ENCODE data around the gene PTPRG. TPM values are rescaled to one million over a fixed set of nuclear protein-coding genes. Genes with fewer than 3 reads are reported as not detected.

The PTPRG gene
- total RNA-seq, 1 experiment from 2014 or later, result 11.7 TPM

GRCh38 chr3:62073038-62073437 lies 511.7 kb downstream of the PTPRG start:
- no TSS peak for BruUV-seq (replicated peaks)
- ChIA-PET CTCF (no interaction called here), POLR2A (ENCODE audit: low non-redundant PET) (no interaction called here)
- Histone ChIP-seq H3K36me3 (ENCODE audit: insufficient read depth, low read length, poor library complexity, severe bottlenecking) (no peaks in the 10 kb centered on the region), H3K27ac (ENCODE audit: low read depth, low read length, poor library complexity, severe bottlenecking) (no peak overlapping the region), H3K27me3 (replicated peaks; ENCODE audit: insufficient read depth, low read depth, low read length, poor library complexity) (no peaks in the 10 kb centered on the region), H3K4me1 (ENCODE audit: insufficient read depth, low read length, poor library complexity, severe bottlenecking) (no peaks in the 10 kb centered on the region), H3K4me3 (ENCODE audit: low read depth, low read length, poor library complexity, severe bottlenecking) (no peak overlapping the region), H3K9me3 (ENCODE audit: low read depth, low read length, poor library complexity, severe bottlenecking) (no peaks in the 10 kb centered on the region)
- TF ChIP-seq EZH2 (IDR thresholded peaks at IDR 0.05; ENCODE audit: borderline replicate concordance, low read depth, low read length, poor library complexity, severe bottlenecking), result no peak
- TF ChIP-seq CTCF (conservative IDR thresholded peaks at IDR 0.05; ENCODE audit: low read depth, low read length), result no peak
- intact Hi-C loops (cut with micrococcal nuclease; ENCODE audit: unreplicated experiment), result no loop called here
- DNase-seq (ENCODE audit: low spot score), result no peak

GRCh38 chr3:62084558-62084957 lies 523.2 kb downstream of the PTPRG start:
- Histone ChIP-seq H3K36me3 (ENCODE audit: insufficient read depth, low read length, poor library complexity, severe bottlenecking) (no peaks in the 10 kb centered on the region), H3K9me3 (ENCODE audit: low read depth, low read length, poor library complexity, severe bottlenecking) (no peaks in the 10 kb centered on the region), H3K4me1 (ENCODE audit: insufficient read depth, low read length, poor library complexity, severe bottlenecking) (no peaks in the 10 kb centered on the region), H3K27me3 (replicated peaks; ENCODE audit: insufficient read depth, low read depth, low read length, poor library complexity) (no peaks in the 10 kb centered on the region), H3K27ac (ENCODE audit: low read depth, low read length, poor library complexity, severe bottlenecking) (no peak overlapping the region), H3K4me3 (ENCODE audit: low read depth, low read length, poor library complexity, severe bottlenecking) (no peak overlapping the region)
- intact Hi-C loops (cut with micrococcal nuclease; ENCODE audit: unreplicated experiment), result no loop called here
- BruUV-seq (replicated peaks), result no TSS peak
- ChIA-PET CTCF (no interaction called here), POLR2A (ENCODE audit: low non-redundant PET) (no interaction called here)
- TF ChIP-seq EZH2 (IDR thresholded peaks at IDR 0.05; ENCODE audit: borderline replicate concordance, low read depth, low read length, poor library complexity, severe bottlenecking) (no peak), CTCF (conservative IDR thresholded peaks at IDR 0.05; ENCODE audit: low read depth, low read length) (no peak)
- no peak for DNase-seq (ENCODE audit: low spot score)

- no peaks in the 10 kb centered on the region for H3K9me3 ChIP-seq (ENCODE audit: low read depth, low read length, poor library complexity, severe bottlenecking)
- intact Hi-C loops (cut with micrococcal nuclease; ENCODE audit: unreplicated experiment), result no loop called here
- BruUV-seq (replicated peaks), result no TSS peak
- ChIA-PET CTCF (no interaction called here), POLR2A (ENCODE audit: low non-redundant PET) (no interaction called here)
- no peak overlapping the region for H3K4me3 ChIP-seq (ENCODE audit: low read depth, low read length, poor library complexity, severe bottlenecking)
- TF ChIP-seq EZH2 (IDR thresholded peaks at IDR 0.05; ENCODE audit: borderline replicate concordance, low read depth, low read length, poor library complexity, severe bottlenecking), result no peak
- TF ChIP-seq CTCF (conservative IDR thresholded peaks at IDR 0.05; ENCODE audit: low read depth, low read length), result no peak
- H3K27me3 ChIP-seq (replicated peaks; ENCODE audit: insufficient read depth, low read depth, low read length, poor library complexity), result no peaks in the 10 kb centered on the region
- no peak overlapping the region for H3K27ac ChIP-seq (ENCODE audit: low read depth, low read length, poor library complexity, severe bottlenecking)
- no peaks in the 10 kb centered on the region for H3K36me3 ChIP-seq (ENCODE audit: insufficient read depth, low read length, poor library complexity, severe bottlenecking)
- DNase-seq (ENCODE audit: low spot score), result no peak
- no peaks in the 10 kb centered on the region for H3K4me1 ChIP-seq (ENCODE audit: insufficient read depth, low read length, poor library complexity, severe bottlenecking)
Observed at GRCh38 chr3:62088472-62089104, 527.2 kb downstream of the PTPRG start.
